Measurements from ENCODE around the gene HRAS.

HRAS gene

DNA sequence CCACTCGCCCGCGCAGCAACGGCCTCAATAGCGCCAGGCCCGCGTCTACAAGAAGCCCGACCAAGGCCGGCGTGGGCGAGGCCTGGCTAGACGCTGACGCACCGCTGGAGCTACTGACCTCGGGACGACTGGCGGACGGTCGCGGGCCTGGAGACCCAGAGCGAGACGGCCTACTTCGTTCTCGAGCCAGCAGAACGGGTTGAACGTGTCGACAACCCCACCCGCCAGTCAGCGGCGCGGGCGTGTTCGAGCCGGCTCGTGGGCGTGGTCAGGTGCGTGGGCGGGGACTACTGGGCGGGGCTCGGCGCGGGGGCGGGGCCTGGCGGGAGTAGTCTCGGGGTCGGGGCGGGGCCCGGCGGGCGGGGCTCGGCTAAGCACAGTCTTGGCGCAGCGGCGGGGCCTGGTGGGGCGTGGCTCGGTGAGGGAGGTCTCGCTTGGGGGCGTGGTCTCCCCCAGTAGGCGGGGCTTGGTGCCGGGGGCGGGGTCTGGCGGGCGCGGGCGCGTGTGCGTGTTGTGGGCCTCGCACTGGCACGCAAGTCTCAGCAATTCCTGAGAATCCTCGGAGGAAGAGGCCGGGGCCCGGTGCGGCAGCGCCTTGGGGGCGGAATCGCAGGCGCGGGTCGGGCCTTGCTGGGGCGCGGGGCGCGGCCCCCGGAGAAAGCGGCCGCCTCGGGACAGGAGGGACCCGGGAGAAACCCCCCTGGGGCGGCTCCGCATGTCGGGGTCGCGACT, 28.2 kb downstream of the HRAS start, which contains the start of gene RNH1:
RNH1 (minus strand) TSS at position 248 of the 732 bp plus-strand sequence. CDS start 5,080 bp downstream, outside the sequence.
- peak; percentile 97 to 98 for DNase-seq

DNA sequence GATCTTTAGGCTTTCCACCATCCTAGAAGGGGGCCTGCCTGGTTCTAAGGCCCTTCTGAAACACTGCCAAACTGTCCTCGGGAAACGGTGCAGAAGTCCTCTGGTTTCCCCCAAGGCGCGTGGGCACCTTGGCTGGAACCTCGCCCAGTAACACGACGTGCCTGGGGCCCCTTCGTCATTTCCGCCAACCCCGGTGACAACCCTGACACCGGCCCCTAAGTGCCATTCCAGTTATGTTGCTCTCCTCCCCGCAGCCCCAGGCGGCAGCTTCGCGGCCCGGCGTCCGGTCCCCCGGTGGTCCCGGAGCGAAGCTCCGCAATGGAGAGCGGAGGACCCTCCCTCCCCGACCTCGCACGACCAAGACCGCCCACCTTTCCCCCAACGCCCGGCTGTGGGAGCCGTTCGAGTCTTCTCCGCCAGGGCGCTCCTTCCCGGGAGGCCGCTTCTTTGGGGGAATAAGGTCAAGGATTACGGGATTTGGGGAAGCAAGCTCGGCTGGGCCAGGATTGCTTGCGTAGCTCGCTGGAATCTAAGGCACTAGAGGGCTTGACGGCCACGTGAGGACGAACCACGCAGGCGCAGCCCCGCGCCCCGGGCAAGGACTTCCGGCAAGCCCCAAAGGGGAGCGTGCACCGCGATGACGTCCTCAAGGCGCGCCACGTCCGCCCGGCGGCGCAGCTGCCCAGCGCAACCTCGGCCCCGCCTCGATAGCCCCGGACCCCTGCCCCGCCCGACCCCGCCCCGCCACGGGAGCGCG, 29.0 kb downstream of the HRAS start:
- DNase-seq, result peak; percentile 97

DNA sequence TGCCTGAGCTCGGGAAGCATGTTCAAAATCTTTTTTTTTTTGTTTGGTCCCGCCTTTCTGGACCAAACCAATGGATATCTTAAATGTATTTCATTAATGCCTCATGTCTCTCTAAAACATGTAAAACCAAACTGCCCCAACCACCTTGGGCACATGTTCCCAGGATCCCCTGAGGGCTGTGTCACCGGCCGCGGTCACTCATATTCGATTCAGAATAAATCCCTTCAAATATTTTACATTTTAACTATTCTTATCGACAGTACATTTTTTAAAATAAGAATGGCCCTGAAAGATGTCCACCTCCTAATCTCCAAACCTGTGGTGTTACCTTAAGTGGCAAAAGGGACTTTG, 30.4 kb downstream of the HRAS start:
- DNase-seq, result no peak

DNA sequence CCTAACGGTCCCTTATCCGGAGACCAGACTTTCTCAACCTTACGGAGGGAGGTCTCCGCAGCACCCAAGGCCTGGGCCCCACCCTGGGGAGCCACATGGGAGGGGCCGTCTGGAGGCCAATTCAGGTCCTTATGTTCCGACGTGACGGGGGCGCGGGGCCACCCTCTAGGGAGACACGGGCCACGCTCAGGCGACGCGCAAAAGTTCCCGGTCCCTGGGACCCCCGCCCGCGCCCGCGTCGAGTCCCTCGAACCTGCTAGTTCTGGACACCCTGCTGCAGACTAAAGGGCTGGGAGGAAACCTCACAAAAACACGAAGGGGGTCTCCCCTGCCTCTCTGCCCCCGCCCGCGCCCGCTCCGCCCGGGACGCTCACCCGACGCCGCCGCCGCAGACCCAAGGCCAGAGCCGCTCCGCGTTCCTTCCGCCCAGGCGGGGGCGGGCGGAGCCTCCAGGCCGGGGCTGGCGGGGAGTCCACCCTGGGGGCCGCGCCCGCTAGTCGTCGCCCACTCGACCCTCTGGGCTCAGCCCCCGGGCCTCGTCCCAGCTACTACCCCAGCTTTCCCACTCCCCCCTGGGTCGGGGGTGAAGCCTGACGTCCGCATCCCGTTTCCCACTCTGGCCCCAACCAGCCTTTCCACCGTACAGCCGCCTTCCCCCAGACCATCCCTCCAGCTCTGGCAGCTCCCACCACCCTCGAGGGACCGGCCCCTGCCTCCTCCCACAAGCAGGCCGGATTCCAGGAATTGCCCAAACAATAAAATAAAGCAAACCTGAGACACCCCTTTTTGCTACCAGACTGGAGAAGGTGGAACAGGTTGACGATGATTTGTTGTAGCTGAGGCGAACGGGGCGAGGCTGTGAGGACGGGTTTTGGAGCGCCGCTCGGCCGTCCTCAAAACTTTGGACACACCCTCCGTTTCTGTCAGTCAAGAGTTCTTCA, 31.1 kb downstream of the HRAS start:
- DNase-seq, result no peak

DNA sequence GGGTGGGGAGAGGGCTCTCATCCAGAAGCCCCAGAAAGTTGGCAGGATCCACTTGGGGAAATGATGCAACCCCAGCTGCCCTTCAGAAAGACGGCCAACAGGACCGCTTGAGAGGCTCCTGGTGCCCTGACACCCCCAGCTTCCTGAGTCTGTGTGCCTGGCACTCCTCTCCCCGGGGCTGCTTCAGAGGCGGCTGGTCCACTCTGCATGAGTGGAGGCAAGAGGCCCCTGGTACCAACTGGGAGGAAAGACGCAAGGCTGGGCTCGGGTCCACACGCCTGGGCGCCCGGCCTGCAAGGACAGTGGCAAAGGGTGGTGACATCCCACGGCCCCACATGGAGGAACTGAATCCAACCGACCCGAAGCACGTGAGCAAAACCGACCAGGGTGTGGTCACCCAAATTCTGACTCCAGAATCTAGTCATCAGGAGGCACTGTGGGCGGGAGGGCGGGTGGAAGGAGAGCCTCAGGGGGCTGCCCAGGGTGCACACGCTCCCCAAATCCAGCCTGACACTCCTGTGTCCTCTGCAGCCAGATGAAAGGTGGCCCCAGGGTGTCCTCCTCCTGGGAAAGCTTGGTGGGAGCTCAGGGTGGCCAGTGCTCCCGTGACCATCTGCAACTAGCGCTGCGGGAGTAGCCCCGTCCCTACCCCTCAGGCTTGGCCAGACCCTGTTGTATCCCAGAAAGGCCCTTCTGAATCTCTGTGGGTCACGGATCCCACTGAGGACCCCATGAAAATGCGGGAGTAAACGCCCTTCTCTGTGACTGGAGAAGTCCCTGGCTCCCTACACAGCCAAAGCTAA, 32.0 kb downstream of the HRAS start:
- DNase-seq, result peak; percentile 30 to 61

DNA sequence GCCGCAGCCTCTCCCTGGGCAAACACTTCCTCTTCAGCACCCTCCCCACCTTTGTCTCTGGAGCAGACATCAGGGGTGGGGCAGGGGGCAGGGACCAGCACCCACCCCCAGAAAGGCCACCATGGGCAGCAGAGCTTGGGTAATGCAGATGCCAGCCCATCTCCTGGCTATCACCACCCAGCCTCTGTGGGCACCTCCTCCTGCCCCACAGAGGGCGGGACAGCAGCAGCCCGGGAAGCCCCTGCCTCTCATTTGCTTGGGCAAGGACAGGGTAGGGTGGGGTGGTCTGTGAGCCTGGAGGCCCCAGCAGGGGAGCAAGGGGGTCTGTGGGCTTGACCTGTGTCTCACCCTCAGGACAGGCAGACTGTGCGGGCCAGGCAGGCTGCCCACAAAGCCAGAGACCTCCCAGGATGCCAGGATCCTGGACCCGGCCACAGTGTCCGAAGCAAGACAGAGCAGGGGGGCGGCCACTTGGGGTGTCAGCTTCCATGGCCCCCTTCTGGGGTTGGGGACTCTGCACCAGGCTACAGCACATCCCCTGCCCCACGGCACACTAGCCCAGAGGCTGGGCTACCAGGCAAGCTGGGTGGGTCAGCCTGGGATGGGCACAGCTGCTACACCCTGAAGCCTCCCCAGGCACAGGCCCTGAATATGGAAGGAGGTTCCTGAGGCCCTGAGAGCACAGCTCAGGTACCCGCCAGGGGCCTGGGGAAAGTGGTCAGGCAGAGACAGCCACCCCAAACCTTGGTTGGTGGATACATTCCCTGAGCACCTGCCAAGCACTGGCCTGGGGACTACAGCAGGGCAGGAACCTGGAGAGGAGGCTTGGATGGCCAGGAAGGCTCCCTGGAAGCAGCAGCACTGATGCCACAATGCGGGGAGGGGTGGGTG, 32.8 kb downstream of the HRAS start:
- DNase-seq, result no peak

DNA sequence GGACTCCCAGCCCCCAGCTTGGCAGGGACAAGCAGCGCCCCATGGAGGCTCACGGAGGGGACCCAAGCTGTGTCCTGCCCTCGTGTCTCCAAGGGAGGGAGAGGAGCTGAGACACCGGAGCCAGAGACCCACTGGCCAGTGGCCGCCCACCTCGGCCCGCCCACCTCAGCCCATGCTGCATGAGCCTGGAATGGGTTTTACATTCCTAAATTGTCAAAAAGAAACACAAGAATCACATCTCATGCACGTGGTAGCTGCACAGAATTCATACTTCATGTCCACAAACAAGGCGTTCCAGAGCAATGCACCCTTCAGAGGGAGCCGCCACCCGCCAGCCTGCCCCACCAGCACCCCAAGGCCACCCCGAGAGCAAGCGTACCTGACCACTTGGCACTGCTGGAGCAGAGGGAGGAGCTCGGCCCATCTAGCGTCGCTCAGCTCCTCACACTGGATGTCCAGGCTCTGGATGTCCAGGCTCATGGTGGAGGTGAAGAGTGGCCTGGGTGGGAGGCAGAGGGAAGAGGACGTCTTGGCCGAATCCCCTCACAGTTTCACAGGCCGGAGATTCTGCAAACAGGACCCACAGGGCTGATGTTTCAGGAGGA, 33.6 kb downstream of the HRAS start:
- no peak for DNase-seq

DNA sequence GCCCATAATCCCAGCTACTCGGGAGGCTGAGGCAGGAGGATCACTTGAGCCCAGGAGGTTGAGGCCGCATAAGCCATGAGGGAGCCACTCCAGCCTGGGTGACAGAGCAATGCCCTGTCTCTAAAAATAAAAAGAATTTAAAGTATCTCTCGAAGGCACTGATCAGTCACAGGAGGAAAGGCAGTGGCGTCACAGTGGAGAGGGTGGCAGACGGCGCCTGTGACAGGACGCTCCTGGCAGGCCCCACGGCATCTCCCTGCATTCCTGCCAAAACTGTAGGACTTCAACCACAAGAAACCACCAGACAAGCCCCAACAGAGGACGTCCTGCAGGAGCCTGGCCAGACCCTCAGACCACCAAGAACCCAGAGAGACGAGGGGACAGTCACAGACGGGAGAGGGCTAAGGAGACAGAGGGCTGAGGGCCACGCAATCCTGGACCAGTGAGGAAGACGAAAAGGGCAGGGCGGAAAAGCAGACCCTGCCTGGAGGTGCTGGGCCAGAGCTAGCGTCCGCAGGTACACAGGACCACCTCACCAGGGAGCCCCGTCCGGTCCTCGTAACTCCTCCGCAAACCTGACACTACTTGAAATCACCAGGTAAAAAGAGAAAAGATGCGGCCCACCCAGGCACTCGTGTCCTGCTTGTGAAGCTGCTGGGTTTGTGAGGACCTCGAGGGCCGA, 34.2 kb downstream of the HRAS start:
- no peak for DNase-seq

DNA sequence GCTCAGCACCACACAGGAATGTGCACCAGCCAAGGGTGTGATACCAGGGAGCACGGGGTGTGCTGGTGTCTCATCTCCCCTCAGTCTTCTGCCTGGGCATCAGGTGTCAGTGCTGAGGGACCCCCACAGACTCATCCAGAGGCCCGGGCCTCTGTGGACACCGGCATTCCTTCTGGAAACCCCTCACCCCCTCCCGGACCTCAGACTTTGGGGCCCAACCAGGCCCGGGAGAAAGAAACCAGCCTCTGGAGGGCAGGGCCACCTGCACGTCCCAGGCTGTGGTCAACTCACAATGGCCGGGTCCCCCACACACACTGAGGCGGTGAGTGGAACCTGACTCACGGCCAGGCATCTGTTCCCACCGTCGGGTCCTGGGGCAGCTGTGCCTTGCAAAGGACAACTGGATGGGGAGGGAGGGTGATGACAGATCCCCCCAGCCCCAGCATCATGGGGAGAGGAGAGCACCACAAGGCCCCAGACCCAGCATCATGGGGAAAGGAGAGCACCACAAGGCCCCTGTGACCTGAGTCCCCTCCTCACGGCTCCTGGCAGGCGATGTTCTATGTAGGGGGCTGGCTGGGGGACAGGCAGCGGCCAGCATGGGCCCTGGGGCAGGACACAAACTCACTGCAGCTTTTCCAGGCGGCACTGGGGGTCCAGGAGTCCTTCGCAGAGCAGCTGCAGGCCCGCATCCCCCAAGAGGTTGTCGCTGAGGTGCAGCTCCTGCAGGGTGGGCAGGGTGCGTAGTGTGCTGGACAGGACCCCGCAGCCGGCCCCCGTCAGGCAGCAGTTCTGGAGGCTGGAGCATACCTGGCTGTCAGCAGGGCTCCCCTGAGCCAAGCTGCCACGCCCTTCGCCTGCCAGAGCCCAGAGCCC, 35.9 kb downstream of the HRAS start:
- no peak for DNase-seq

DNA sequence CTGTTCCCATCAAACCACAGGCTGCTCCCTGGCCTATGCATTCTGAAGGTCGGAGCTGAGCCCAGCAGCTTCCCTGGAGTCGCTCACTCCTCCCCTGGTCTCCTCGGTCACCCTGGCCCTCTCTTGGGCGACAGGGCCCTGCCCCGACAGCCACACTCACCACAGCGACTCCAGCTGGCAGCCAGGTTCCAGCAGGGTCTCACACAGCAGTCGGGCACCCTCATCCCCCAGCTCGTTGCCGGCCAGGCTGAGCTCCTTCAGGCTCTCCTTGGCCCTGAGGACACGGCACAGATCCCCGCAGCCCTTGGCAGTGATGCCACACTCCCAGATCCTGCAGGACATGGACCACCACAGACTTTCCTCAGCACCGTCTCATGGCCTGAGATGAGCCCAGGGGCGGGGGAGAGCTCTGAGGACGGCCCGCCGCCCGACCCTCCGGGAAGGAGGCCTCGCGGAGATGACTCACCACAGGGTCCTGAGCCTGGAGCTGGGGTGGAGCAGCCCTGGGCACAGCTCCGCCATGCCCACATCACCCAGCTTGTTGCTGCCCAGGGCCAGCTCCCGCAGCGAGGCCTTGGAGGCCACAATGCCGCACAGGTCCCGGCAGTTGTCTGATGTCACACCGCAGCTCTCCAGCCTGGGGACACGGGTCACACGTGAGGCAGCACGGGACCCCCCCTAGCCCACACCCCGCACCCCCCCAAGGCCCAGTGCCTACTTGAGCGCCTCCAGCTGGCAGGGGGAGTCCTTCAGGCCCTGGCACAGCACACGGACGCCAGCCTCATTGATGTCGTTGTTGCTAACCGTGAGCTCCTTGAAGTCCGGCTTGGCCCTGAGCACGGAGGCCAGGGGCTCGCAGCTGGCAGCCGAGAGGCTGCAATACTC, 36.8 kb downstream of the HRAS start:
- DNase-seq, result no peak

DNA sequence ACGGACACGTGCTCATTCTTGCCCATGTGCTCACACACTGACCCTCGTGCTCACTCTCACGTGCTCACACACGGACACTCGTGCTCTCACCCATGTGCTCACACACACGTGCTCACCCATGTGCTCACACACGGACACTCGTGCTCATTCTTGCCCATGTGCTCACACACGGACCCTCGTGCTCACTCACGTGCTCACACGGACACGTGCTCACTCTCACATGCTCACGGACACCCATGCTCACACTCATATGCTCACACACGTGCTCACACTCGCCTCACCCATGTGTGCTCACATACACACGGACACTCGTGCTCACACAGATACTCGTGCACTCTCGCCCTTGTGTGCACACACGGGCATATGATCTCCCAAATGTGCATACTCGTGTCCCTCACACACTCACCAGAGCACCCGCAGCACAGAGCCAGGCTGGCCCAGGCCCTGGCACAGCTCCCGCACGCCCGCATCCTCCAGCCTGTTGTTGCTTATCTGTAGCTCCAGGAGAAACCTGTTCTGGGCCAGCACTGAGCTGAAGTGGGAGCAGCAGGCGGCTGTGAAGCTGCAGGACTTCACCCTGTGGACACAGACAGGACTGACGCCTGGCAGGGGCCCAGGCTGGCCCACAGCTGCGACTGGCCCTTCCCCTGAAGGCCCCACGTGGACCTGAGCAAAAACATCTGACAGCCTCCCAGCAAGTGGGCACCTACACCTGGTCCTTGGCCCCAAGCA, 37.6 kb downstream of the HRAS start:
- no peak for DNase-seq

DNA sequence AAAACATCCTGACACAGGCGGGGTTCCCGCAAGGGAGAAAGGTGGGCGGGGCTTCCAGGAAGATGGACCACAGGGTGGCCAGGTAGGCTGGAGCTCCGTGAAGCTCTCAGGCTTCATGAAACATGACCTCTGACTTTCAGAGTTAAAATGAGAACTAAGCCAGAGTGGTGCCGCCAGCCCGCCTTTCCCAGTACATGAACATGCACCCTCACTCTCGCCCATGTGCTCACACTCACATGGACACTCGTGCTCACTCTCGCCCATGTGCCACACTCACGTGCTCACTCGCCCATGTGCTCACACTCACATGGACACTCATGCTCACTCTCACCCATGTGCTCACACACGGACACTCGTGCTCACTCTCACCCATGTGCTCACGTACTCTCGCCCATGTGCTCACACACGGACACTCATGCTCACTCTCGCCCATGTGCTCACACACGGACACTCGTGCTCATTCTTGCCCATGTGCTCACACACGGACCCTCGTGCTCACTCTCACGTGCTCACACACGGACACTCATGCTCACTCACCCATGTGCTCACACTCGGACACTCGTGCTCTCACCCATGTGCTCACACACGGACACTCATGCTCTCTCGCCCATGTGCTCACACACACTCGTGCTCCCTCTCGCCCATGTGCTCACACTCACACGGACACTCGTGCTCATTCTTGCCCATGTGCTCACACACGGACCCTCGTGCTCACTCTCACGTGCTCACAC, 38.4 kb downstream of the HRAS start:
- DNase-seq, result no peak

DNA sequence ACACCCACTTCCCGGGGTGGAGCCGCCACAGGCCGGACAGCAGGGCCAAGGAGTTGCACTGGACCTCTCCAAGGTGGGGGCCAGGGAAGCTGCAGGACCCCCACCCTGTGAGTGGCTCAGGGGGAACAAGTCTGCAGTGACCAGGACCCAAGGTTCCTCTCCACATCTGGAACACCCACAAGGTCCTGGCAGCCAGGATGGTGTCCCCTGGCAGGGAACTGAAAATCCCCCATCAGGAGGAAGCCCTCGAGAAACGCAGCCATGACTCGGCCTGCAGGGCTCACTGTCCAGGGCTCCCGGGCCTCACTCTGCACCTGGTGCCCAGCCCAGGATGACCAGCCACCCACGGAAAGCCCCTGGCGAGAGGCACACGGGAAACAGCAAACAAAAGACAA, 39.8 kb downstream of the HRAS start:
- DNase-seq, result no peak

DNA sequence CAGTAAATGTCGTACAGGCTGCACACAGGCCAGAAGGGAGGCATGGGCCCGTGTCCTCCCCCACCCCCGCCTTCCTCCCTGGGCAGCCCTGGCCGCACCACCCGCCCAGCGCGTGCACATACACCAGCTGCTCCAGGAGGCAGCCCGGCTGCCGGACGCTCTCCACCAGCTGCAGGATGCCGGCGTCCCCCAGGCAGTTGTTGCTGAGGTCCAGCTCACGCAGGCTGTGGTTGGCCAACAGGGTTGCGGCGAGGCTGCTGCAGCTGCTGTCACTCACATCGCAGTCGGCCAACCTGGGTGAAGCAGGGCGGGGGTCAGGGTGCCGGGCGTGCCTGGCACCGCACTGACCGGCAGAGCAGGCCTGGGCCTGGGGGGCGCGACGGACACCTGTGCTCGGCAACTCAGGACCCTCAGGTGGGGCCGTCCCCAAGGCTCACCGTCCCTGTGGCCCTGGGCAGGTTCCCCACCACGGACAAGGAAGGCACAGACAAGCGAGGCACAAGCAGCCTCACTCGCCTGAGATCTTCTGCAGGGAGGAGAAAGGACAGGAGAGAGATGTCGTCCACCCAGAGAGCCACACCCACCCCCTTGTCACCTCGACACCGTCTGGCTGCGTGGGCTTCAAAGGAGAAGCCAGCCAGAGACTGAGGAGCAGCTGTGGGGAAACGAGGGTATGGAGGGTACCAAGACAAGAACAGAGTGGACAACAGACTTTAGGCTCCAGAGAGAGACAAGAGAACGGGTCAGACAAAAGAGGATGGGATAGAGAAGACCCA, 40.4 kb downstream of the HRAS start:
- no peak for DNase-seq

DNA sequence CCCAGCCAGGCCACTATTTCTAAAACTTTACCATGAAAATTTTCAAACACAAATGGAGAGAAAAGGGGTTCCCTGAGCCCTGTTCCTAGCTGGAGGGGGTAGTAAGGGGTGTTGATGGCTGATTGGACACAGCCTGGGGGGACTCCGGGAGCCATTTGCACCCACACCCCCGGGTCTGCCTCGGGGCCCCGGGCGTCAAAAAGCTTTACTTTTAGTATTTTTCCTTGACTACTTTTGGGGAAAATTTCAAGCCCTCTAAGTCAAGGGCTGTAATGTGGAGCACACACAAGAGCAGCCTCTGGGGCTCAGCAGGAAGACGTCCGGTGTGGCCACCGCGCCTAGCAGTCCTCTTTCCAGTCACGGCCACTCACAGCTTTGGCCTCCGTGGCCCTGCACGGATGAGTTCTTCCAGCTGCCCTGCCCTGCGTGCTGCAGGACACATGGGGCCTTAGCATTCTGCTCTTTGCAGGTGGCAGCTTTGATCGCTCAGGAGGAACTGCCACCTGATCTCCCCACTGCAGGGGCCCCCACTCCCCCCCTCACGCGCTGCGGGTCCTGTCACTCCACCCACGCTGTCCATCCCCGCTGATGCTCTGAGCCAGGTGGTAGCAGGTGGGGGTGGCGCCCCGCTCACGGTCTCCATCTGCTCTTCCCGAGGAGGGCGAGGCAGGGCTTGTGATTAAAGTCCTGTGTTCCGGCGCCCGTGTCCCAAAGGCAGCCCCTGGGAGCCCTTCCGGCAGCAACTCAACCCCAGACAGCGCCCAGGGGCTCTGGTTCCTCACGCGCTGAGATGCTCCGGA, 42.7 kb downstream of the HRAS start:
- DNase-seq, result no peak
